COLO829 (cell line): ENCODE measurements around the gene VPS54.
"Not testable (repeated sequence)": the region's sequence is repeated elsewhere in the genome, so short reads cannot be mapped to it uniquely, and the experiment has no call there.

Experiments
- DNase-seq: peaks from one replicate; pipeline ENCODE4 v3.0.0; 2012; ENCODE audit warnings: low spot score

VPS54 gene

DNA sequence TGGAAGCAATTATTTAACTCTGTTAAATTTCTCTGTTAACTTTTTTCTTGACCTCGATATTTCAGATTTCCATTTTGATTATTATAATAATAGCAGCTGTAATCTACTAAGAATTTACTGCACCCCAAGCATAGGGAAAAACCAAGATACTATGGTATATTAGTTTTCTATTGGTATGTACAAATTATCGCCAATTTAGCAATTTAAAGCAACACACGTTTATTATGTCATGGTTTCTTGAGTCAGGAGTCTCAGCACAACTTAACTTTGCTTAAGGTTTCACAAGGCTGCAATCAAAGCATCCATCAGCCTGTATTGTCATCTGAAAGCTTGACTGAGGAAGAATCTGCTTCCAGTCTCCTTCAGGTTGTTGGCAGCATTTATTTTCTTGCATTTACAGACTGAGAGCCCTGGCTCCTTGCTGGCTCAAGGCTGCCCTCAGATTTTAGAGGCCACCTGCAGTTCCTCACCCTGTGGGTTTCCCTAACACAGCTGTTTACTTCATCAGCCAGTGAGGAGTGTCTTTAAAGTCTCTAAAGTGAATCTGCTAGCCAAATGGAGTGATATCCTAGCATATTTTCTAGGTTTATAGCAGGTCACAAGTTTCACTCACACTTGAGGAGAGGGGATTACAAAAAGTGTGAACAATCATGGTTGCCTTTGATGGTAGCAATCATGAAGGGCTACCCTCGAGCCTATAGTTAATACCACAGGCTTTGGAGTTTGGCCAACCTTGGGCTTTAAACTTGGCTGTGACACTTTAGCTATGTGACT, 4.4 kb upstream of the VPS54 start:
- no peak for DNase-seq

DNA sequence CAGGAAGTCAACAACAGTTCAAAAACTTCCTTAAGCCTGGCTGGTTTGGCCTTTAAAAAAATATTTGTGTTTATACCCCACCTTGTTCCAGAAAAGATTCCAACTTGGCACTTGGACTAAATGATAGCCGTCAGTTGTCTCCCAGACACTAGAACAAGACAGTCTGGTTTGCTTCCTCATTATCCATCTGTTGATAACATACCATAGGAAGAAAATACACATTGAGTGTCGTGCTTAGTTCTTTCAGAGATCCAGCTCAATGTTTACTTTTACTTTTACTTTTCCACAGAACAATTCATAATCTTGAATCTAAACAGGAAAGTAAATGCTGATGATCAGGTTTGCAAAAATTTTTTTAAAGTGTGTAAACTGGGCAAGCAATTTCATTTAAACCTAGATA, 2.4 kb upstream of the VPS54 start:
- DNase-seq = no peak

DNA sequence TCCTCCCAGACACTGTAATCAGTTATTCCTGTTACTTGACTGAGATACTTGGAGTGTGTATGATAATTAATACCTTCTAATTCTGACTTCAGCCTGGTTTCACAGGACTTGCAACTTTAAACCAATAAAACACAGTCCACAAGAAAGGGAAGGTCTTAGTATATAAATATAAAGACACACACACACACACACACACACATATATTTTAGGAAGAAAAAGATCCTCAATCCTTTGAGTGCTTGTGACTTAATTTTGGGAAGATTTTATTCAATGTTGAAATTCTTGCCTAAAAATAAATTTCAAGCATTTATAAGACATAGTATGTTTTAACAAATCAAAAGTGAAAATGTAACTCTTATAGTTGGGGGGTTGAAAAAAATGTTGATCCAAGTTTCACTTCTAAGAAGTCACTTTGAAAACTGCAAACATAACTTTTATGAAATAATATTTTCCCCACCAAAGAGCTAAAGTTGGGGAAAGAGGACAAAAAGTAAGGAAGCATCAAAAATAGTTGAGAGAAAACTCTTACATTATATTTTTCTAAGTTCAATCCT, 824 bp upstream of the VPS54 start:
- no peak for DNase-seq

DNA sequence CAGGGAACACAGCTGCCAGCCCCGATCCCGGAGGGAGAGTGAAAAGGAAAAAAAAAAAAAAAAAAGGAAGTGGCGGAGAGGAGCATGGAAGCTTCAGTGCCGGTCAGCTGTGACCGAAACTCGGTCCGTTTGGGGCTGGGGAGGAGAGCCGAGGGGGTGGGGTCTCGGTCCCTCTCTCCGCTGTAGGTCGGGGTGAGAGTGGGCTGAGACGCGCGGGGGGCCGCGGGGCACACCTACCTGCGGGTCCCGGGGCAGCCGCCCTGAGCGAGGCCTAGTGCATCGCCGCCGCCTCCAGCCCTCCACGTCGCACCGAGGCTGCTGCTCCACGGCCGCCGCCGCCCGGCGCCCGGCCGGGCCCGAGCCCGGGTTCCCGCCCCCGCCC, 536 bp downstream of the VPS54 start:
- DNase-seq = no peak

DNA sequence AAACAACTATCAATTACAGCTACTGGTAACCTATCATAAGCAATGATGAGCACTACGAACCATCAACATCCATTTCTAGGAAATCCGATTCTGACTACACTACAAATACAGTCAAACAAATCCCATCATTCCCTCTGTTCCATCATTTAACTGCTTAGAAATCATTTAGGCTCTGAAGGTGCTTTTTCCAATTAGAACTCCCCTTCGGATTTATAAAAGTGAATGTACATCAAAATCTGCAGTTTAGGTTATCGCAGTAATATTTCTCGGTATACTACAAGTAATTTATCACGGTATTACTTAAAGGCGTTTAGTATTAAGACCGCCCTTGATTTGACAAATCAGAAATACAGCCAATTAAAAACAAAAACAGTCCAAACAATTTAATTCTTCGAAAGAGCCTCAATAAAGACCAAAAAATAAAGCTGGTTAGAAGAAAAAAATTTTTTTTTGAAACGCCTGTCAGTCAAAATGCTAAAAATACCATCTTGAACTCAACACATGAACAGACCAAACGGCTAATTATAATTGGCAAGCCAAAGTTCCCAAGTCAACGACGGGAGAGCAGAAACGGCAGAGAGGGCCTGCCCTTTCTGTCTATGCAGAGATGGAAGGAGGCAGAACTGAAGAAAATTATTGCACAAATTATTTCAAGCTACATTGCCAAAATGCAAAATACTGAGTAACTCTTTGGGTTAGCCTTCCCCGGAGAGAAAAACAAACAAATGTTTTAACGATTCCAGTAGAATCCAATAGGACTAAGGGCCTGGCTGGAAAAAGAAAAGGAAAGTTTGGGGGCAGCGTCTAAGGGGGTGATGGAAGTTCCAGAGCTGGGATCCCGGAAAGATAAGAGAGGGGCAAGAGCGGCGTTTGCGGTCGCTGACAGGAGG, 1.2 kb downstream of the VPS54 start:
- DNase-seq = no peak

DNA sequence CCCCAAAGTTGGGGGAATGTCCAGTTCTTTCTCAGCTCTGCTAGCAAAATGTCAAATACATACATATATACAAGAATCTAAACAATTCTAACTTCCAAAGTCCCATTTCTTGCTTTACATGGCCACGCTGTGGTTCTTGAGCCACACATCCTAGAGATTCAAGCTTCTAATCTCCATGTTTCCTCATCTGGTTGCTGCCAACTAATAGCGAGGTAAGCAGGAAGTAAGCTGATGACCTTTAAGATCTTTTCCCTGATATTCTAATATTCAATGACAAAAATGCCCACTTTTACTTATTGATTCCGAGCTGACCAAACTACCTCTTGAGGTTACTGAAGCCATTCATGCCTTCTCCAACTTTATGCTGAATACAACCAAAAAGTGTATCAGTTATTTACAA, 3.3 kb downstream of the VPS54 start:
- no peak for DNase-seq

DNA sequence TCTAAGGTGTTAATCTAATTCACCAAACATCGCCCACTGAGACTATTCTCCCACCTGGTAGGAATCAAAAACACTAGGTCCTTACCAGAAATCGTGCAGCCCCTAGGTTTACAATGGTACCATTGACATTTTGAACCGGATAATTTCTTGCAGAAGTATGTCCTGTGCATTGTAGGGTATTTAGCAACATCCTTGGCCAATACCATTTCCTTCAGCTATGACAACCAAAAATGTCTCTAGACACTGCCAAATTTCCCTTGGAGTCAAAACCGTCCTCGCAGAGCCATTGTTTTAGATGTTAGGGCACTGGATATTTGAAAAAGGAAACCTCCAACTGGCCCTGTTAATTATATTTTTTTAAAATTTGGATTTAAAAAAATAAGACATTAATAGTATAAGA, 3.8 kb downstream of the VPS54 start:
- no peak for DNase-seq

DNA sequence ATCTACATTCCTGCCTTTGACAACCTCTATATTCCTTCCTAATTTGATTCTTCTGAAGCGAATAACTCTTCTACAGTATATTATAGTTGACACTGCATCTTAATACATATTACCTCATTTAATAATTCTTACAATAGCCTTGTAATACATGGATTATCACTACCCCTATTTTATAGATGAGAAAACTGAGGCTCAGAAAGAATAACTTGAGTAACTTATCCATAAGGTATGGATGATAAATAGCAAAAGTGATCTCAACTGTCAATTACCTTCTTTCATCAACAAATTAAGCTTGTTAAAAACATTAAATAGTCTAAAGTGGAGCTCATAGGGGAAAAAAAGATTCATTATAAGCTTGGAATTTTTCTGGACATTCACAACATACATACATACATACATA, 4.6 kb downstream of the VPS54 start:
- no peak for DNase-seq

DNA sequence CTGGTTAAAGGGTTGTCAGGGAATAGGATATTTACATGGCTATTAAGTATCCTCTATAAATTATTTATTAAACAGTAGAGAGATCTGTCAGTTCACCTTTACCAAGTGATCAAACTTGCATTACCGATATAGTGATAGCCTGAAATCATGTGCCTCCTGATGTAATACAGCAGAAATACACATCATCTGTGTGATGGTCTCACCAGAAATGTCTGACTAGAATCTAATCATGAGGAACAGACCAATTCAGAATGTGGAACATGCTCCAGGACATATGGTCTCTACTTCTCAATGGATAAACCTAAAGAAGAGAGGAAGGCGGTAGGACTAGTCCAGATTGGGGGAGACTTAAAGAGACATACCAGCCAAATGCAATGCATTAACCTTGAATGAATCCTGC, 6.2 kb downstream of the VPS54 start:
- DNase-seq = no peak

DNA sequence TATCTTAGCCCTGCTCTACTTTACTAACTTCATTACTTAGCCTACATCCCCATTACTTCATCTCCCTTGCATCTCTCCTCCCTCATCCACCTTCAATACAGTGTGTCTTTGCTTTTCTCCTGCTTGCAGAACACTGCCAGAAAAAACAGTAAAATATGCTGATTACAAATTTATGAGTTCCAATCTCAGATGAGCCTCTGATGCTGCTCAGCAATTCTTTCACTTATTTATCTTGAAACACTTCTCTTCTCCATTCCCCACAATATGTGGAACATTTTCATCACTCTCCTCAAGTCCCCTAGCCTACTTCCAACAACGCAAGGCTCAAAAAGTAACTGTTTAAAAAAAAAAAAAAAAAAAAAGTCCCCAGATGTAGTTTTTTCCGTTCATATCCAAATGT, 7.1 kb downstream of the VPS54 start:
- DNase-seq = no peak

DNA sequence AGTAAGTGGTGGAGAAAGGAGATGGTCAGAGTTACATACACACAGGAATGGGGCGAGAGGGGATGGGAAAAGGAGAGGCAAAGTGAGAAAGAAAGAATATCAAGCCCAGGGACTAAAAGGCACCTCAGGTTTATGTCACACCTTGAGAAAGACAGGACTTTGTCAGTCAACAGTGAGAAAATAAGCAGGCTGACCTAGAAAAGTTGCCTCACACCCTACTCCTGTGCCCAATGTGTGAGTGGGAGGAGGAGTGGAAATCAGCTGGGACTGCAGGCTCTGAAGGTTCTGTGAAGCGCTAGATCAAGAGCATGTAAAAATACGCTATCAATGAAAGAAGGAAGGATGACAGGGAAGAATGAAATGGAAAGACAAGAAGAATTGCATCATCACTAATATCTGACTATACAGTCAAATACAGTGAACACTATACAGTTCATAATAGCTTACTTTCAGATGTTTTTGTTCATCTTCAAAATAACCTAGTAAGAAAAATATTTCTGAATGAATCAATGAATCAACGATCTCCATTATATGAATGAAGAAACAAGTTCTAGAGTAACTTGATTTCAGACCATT, 10.7 kb downstream of the VPS54 start:
- DNase-seq = no peak

DNA sequence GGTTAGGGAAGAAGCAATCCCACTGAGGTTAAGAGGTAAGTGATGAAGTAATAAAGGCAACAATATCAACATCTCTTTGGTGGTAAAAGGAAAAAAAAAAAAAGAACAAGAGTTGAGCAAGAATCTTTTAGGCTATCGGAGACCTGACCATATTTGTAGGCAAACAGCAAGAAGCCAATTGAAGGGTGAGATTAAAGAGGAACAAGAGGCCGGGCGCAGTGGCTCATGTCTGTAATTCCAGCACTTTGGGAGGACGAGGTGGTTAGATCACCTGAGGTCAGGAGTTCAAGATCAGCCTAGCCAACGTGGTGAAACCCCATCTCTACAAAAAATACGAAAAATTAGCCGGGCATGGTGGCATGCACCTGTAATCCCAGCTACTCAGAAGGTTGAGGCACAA, 11.3 kb downstream of the VPS54 start:
- no peak for DNase-seq

DNA sequence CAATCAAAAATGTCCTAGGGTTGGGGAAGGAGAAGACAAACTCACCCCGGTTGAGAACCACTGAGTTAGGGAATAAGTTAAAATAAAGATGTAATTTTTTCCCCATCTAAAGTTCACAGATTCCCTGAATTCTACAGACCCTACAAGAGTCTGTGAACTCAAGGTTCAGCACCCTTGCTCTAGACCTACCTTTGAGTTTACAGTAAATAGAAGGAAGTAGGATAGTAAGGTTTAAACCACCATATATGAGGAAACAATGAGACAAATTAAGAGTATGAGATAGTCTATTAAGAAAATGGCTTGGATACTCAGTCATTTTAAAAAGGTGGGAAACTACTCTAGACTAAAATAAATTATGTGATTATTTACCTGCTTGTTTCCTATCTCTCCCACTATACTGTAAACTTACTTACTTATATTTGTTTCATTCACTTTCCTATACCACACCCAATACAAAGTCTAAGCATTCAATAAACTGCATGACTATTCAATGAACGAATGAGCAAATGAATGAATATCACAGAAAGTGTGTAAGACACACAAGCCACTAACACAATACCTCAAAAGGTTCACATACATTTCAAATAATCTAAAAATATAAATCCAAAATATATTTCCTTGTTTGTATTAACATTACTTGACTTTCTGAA, 13.4 kb downstream of the VPS54 start:
- no peak for DNase-seq

DNA sequence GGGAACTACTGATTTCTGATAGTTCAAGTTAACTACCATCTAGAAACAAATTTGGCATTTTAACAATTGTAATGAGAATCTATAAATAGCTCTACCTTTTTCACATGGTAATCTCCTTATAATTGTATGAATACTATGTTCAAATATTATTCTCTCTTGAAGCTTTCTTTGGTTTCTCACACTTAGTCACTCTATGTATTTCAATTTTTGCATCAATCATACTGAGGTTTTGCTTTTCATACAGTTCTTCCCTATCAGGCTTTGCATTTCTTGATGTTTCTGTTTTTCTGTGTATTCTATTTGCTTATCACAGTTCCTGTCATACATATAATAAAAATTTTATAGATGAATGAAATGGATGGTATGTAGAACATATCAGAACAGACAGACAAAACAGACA, 16.0 kb downstream of the VPS54 start:
- DNase-seq = no peak

DNA sequence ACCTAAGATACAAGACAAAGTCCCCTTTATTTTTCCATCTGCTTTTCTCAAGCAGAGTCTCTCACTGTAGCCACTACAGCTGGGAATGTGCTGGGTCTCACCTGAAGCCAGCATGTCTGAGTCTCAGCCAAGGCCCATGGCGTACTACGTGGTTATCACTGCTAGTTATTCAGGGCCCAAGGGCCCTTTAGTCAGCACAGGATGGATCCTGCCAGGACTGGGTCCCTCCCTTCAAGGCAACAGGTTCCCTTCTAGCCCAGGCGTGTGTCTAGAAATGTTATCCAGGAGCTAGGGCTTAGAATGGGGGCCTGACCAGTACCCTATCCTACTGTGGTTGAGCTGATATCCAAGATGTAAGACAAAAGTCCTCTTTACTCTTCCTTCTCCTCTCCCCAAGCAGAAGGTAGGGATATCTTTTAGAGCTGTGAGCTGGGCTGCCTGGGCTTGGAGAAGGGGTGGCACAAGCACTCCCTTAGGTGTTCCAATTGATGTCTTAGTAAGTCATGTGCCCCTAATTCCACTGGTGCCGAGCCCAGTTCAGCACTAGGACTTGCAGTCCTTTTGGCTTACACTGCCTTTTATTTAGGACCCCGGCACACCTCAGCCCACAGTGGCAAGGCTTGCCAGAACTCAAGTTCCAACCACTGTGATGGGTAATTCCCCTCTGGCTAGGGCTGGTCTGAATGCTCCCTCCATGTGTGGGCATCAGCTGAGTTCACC, 17.7 kb downstream of the VPS54 start:
- no peak for DNase-seq

DNA sequence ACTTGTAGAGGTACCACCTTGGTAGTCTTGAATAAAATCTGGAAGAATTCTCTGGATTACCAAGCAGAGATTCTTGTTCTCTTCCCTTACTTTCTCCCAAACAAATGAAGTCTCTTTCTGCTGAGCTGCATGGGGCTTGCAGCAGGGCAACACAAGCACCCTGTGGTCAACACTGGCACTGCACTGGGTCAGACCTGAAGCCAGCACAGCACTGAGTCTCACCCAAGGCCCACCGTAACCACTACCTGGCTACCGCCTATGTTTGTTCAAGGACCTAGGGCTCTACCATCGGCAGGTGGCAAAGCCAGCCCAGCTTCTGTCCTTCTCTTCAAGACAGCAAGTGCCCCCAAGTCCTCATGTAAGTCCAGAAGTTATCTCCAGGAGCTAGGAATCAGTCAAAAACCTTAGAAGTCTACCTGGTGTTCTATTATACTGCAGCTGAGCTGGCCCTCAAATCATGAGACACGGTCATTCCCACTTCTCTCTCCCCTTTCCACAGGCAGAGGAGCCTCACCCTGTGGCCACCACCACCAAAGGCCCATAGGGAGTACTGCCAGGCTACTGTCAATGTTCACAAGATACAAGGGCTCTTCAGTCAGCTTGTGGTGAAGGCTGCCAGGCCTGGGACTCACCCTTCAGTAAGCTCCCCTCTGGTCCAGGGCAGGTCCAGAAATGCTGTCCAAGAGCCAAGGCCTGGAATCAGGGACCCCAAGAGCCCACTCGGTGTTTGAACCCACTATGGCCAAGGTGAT, 18.4 kb downstream of the VPS54 start:
- no peak for DNase-seq

DNA sequence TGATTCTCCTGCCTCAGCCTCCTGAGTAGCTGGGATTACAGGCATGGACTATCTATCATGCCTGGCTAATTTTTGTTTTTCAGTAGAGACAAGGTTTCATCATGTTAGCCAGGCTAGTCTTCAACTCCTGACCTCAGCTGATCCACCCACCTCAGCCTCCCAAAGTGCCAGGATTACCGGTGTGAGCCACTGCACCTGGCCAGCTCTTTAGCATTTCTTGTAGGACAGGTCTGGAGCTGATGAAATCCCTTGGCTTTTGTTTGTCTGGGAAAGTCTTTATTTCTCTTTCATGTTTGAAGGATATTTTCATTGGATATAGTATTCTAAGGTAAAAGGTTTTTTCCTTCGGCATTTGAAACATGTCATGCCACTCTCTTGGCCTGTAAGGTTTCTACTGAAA, 20.2 kb downstream of the VPS54 start:
- no peak for DNase-seq

DNA sequence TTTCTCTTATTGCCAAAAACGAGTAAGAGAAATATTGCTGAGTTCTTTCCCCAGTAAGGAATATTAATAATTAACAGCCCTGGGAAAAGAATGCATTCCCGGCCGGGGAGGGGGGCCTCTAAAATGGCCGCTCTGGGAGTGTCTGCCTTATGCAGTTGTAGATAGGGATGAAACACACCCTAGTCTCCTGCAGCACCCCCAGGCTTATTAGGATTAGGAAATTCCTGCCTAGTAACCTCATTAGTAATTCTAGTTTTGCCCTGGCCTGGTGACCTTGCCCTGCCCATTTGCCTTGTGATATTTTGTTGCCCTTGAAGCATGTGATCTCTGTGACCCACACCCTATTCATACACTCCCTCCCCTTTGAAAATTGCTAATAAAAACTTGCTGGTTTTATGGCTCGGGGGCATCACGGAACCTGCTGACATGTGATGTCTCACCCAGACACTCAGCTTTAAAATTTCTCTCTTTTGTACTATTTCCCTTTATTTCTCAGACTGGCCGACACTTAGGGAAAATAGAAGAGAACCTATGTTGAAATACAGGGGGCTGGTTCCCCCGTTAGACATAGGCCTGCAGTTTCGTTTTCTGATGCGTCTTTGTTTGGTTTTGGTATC, 22.5 kb downstream of the VPS54 start:
- not testable (repeated sequence) for DNase-seq

DNA sequence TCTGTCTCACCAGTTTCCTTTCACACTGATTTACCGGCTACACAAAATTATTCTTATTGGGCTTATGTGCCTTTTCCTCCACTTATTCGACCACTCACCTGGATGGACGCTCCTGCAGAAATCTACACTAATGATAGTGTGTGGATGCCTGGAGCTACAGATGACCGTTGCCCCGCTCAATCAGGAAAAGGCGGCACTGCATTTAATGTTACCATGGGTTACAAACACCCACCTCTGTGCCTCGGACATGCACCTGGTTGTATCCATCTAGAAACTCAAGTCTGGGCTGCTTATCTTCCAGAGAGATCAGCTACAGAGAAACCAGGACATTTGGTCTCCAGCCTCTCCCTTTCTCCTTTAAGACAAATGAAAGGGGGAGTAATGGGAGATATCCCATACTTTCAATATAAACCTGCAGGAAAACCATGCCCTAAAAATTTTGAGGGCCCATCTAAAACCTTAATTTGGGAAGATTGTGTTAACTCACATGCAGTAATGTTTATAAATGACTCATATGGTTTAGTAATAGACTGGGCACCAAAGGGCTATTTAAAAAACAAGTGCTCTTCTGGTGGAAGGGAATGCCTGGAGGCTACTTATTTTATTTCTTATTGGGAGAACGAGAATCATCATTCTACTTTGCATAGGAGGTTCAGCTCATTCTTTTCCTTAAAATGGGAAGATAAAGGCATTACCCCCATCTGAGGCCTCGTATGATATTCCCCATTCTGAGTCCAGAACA, 24.7 kb downstream of the VPS54 start:
- not testable (repeated sequence) for DNase-seq

DNA sequence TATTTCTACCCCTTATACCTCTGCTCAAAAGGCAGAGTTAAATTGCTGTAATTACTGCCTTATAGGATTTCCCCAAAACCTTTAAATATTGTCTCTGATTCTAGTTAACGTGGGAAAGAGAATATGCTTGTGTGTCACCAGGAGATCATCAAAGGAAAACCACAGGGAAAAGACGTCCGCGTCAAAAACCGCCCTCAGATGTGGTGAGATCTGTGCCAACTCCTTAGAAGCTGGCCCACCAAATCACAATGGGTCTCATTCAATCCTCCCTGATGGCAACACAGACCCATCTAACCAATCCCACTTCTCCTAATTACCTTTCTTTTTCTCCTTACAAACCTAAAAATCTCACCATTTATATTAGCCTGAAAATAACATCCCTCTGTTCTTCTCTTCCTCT, 25.4 kb downstream of the VPS54 start:
- peak; percentile 60 for DNase-seq
